HG02981 (cell line): ENCODE measurements around the gene OR2M2.

Experiments
- ATAC-seq: cut with Tn5 transposase; IDR thresholded peaks from one replicate; pipeline ENCODE4 v1.9.1; 2021; ENCODE audit warnings: mild to moderate bottlenecking, moderate library complexity; ENCODE audit not compliant: unreplicated experiment

OR2M2 gene, protein sequence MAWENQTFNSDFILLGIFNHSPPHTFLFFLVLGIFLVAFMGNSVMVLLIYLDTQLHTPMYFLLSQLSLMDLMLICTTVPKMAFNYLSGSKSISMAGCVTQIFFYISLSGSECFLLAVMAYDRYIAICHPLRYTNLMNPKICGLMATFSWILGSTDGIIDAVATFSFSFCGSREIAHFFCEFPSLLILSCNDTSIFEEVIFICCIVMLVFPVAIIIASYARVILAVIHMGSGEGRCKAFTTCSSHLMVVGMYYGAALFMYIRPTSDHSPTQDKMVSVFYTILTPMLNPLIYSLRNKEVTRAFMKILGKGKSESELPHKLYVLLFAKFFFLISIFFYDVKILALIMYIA

GRCh38 chr1:248174521-248174920 is at the start of gene OR2M2:
Gene OR2M2 (plus strand): TSS chr1:248174821. CDS start chr1:248179986, 5,165 bp downstream.
- no peak for ATAC-seq

GRCh38 chr1:248127653-248128052 is 47.0 kb upstream of the OR2M2 start:
- ATAC-seq, result no peak

DNA sequence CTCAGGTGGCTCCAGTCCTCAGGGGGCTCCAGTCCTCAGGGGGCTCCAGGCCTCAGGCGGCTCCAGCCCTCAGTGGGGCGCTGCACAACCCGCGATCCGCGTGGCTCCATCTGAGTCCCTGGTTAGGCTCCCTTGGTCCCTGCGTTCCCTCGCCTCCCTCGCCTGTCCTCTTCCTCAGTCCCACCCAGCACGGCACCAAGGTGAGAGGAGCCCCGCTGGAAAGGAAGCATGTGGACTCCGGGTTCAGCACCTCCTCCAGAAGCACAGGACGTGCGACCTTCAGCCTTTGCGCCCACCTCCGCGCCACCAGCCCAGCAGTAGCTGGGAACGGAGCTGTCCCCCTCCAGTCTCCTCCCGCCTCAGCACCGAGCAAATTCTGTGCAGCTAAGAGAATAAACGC is 37.8 kb upstream of the OR2M2 start:
- ATAC-seq, result no peak

- ATAC-seq, result no peak
Measured at GRCh38 chr1:248140846-248141245, 33.8 kb upstream of the OR2M2 start.

- ATAC-seq, result no peak
Measured at GRCh38 chr1:248143311-248143710, 31.3 kb upstream of the OR2M2 start.

GRCh38 chr1:248144513-248145198 is 30.0 kb upstream of the OR2M2 start, which contains the start of gene OR2M5:
Gene OR2M5 (plus strand): TSS chr1:248145148. CDS start chr1:248145148, 0 bp downstream.
- ATAC-seq, result no peak

DNA sequence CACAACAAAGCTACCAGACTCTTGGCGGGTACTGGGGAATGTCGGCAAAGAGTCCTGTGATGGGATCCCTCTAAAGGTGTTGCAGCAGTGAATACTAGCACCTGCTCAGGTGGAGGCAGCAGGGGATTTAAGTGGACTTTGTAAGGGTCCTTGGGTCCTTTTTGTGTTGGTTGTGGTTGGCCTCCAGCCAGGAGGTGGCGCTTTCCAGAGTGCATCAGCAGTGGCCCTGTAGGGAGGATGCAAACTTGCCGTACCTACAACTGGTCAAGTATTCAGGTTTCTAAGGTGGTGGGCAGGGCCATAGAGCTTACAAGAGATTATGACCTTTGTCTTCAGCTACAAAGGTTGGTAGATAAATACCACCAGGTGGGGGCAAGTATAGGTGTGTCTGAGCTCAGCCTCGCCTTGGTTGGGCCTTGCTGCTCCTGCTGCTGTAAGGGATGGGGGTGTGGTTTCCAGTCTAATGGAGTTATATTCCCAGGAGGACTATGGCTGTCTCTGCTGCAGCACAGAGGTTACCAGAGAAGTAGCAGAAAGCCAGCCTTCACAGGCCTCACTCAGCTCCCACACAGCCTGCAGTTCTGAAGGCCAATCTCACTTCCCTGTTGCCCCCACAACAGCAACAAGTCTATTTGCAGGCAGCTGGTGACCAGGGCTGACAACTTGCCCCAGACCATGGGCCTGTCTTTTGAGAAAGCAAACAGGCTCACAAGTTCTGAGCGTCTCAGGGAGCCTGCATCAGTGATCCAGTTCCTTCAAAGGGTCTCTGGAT is 22.4 kb upstream of the OR2M2 start:
- ATAC-seq, result no peak

DNA sequence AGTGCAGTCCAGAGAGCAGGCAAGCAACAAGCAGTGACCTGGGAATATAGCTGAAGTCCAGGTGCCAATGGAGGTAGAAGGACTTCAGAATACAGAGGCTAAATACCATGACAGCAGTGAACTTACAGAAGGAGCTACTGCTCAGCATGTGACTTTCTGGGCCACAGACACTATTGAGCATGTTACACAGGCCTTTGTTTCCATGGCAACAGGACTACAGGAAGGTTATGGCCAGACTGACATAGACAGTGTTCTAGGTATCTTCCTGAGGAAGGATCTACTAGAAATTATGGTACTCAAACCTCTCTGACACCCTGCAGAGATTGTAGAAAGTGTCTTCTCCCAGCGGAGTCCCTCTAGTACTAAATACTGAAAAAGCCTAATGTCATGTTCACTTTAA is 18.7 kb upstream of the OR2M2 start:
- no peak for ATAC-seq

DNA sequence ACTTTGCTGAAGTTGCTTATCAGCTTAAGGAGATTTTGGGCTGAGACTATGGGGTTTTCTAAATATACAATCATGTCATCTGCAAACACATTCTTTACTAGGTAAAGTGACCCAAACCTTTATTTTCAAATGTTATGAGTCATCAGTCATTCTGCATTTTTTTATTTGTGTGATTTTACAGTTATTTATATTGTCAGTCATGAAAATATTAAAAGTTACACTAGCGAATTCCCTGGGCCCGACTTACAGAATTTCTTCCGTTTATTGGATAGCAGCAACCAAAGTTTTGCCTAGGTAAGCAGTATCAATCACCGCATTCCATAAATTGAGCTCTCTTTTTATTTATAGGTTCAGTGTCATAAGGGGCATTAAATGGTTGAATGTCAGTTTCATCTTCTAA is 15.9 kb upstream of the OR2M2 start:
- ATAC-seq, result no peak

- no peak for ATAC-seq
Measured at GRCh38 chr1:248164031-248164430, 10.6 kb upstream of the OR2M2 start.

DNA sequence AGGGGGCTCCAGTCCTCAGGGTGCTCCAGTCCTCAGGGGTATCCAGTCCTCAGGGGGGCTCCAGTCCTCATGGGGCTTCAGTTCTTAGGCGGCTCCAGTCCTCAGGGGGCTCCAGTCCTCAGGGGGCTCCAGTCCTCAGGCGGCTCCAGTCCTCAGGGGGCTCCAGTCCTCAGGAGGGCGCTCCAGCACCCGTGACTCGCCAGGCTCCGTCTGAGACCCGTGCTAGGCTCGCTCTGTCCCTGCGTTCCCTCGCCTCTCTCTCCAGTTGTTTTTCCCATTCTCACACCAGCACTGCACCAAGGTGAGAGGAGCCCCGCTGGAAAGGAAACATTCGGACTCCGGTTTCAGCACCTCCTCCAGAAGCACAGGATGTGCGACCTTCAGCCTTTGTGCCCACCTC is 9.4 kb upstream of the OR2M2 start:
- ATAC-seq, result no peak

DNA sequence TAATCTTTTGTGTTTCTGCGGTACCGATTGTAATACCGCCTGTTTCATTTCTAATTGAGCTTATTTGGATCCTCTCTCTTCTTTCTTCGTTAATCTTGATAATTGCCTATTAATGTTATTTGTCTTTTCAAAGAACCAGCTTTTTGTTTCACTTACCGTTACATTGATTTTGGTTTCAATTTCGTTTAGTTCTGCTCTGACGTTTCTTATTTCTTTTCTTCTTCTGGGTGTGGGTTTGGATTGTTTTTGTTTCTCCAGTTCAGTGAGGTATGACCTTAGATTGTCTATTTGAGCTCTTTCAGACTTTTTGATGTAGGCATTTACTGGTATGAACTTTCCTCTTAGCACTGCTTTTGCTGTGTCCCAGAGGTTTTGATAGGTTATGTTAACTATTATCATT is 9.4 kb downstream of the OR2M2 start:
- no peak for ATAC-seq

- no peak for ATAC-seq
Measured at GRCh38 chr1:248187363-248187762, 12.7 kb downstream of the OR2M2 start.

- ATAC-seq, result no peak
Measured at GRCh38 chr1:248189026-248189425, 14.4 kb downstream of the OR2M2 start.

DNA sequence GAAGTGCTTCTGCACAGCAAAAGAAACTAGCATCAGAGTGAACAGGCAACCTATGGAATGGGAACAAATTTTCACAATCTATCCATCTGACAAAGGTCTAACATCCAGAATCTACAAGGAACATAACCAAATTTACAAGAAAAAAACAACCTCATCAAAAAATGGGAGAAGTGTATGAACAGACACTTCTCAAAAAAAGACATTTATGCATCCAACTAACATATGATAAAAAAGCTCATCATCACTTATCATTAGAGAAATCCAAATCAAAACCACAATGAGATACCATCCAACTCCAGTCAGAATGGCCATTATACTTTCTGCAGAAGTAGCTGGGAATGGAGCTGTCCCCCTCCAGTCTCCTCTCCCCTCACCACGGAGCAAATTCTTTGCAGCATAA is 19.5 kb downstream of the OR2M2 start:
- ATAC-seq, result no peak

DNA sequence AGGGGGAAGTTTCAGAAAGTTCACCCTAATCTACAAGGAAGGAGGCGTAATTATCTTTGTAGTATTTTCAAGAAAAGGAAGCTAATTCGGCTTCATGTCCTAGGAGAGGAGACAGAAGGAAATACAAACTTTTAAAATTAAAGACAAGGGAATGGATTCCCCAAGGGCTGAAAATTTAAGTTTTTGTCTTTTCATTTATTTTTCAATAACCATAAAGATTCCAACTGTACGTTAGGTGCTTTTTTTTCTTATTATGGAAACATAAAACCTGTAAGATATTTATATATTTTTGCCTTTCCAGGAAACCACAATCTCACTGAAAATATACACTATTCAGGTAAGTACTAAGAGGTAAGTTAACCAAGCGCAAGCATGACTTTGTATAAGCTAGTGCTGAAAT is 22.3 kb downstream of the OR2M2 start, which contains the start of gene OR2M3:
OR2M3 (plus strand) TSS at position 301 of the 400 bp plus-strand sequence. CDS start 5,803 bp downstream, outside the sequence.
- no peak for ATAC-seq

GRCh38 chr1:248215880-248216279 is 41.3 kb downstream of the OR2M2 start:
- no peak for ATAC-seq

DNA sequence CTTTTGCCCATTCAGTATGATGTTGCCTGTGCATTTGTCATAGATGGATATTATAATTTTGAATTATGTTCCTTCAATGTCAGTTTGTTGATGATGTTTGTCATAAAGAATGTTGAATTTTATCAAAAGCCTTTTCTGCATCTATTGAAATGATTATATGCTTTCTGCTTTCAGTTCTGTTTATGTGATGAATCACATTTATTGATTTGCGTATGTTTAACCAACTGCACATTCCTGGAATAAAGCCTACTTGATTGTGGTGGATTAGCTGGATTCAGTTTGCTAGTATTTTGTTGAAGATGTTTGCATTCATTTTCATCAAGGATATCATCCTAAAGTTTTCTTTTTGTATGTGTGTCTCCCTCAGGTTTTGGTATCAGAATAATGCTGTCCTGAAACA is 50.9 kb downstream of the OR2M2 start:
- ATAC-seq, result no peak

DNA sequence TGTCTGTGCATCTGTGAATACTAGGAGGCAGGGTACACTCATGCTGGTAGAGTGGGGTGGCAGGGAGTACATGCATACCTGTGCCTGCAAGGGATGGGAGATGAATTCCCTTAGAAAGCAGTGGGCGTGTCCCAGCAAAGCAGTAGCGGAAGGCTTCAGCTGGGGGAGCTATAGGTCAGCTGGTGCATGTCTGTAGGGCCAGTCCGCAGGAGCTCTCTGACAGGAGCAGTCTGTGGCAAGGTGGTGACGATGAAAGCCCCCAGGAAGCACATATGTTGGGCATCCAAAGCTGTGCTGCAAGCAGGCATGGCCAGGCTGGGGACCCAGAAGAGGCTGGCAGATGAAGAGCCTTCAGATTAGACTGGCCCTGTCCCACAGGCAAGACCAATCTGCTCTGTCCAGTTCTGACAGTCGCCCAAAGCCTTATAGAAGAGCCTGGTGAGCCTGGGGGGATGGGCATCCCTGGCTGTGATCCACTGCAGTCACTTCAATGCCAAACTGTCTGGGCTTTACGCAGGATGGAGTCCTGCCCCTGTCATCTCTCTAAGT is 54.8 kb downstream of the OR2M2 start:
- ATAC-seq, result no peak
